GM18951 (cell line): ENCODE measurements around the gene NPFFR2.

Source experiments
- POLR2A ChIP-seq: IDR thresholded peaks from 4 replicates; pipeline ENCODE4 v1.6.1; 2011; ENCODE audit warnings: mild to moderate bottlenecking; ENCODE audit not compliant: insufficient read length, insufficient read depth; ENCODE audit errors: extremely low read depth
- in situ Hi-C: fragments of 300-500 bp; cut with MboI; formaldehyde crosslinking; loops from one replicate; pipeline ENCODE4 v1.12.0; 2022; ENCODE audit warnings: low sequenced_read_pairs, mixed read lengths, inconsistent platforms; ENCODE audit not compliant: unreplicated experiment

The NPFFR2 gene

GRCh38 chr4:72031868-72032608 is at the start of gene NPFFR2:
NPFFR2 (plus strand) TSS chr4:72032000; CDS start chr4:72128592, 96,592 bp downstream.
- in situ Hi-C loops, result no loop called here
- no peak for TF ChIP-seq POLR2A

GRCh38 chr4:71992571-71993312 is 39.1 kb upstream of the NPFFR2 start:
- TF ChIP-seq POLR2A, result no peak
- in situ Hi-C loops, result no loop called here

GRCh38 chr4:71994559-71994958 is 37.2 kb upstream of the NPFFR2 start:
- TF ChIP-seq POLR2A, result no peak
- in situ Hi-C loops, result no loop called here

- no peak for TF ChIP-seq POLR2A
- in situ Hi-C loops, result no loop called here
These were observed 36.5 kb upstream of the NPFFR2 start for GRCh38 chr4:71995297-71995696.

DNA sequence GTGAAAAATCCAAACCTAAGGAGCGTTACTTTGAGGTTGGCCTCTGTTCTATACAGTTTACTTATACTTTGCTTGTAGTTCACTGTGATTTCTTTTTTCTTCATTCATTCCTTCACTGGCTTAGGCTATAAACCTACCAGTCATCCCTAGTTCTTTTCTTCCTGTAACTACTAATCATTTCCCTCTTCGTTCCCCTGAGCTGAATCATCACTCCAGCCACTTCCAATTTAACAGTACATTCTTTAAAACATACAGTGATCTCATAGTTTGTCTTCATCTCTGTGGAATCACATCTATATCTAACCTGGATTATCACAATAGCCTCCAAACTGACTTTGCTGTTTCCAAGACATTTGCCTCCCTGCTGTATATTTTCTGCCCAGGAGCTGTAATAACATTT is 25.2 kb upstream of the NPFFR2 start:
- in situ Hi-C loops, result no loop called here
- TF ChIP-seq POLR2A, result no peak

DNA sequence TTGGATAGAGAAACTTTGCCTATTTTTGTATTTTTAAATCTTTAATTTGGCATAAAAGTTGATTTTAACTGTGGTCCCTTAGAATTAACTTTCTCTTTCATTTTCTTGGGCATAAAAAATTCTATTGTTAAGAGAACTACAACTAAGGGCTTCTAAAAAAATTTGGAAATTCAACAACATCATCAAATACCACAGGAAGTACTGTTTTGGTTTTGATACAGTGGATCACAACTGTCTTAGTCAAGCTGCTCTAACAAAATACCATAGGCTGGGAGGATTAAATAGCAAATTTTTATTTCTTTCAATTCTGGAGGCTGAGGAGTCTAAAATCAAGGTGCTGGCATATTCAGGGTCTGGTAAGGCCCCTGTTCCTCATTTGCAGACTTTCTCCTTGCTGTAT is 19.9 kb upstream of the NPFFR2 start:
- no peak for TF ChIP-seq POLR2A
- in situ Hi-C loops, result no loop called here

- no peak for TF ChIP-seq POLR2A
- in situ Hi-C loops, result no loop called here
These were observed 15.8 kb upstream of the NPFFR2 start for GRCh38 chr4:72016011-72016410.

DNA sequence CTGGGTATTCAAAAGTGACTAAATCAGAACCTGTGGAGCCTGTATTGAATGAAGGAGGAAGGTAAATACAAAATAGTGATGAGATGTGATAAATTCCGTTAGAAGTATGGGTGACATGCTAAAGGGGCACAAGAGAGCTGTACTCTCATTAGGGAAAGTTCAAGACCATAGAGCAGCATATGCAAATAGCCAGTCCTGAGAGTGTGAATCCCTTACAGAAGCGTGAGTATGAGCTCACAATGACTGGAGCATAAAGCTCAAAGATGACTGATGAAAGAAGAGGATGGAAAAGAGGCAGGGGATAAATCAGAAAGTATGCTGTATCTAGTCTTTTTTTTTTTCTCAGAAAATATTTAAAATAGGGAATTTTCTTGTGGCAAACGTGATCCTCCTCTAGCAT is 12.1 kb upstream of the NPFFR2 start:
- in situ Hi-C loops, result no loop called here
- TF ChIP-seq POLR2A, result no peak

GRCh38 chr4:72022553-72022952 is 9.2 kb upstream of the NPFFR2 start:
- in situ Hi-C loops, result no loop called here
- no peak for TF ChIP-seq POLR2A

DNA sequence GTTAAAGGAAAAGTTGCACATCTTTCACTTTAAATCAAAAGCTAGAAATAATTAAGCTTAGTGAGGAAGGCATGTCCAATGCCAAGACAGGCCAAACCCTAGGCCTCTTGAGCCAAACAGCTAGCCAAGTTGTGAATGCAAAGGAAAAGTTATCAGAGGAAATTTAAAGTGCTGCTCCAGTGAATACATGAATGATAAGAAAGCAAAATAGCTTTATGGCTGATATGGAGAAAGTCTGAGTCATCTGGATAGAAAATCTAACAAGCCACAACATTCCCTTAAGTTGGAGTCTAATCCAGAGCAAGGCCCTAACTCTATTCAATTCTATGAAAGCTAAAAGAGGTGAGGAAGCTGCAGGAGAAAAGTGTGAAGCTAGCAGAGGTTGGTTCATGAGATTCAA is 23.8 kb downstream of the NPFFR2 start:
- in situ Hi-C loops, result no loop called here
- no peak for TF ChIP-seq POLR2A

DNA sequence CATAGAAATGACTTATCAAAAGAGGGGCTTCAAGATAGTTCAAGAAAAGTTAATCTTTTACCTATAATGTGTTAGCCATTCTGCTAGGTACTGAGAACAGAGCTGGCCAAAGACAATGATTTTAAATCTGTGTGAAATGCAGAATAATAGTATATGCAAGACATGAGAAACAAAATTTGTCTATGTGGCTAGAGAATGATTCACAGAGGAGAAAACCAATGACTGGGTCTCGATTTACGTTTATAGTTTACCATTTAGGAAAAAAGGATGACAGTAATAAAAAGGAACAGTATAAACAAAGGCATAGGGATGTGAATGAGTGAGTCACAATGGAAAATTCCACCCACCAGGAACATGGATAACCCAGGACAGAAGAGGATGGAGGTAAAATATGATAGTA is 31.9 kb downstream of the NPFFR2 start:
- in situ Hi-C loops, result no loop called here
- no peak for TF ChIP-seq POLR2A

DNA sequence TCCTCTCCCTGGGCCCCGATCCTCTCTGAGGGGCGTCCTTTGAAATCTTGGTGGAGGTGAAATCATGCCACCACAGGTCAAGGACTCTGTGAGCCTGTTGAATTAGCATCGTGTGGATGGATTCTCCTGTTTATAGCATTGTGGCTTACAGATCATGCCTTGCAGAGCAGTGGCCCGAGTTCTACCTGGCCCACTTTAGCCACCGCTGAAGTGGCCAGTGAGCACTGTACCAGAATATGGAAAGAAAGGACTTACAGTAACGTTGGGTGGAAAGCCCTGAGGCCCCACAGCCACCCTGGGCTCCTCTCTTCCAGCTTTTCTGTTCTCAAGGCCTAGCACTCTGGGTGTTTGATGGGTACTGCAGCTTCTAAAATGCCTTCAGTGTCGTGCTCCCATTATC is 35.3 kb downstream of the NPFFR2 start:
- in situ Hi-C loops, result no loop called here
- TF ChIP-seq POLR2A, result no peak

DNA sequence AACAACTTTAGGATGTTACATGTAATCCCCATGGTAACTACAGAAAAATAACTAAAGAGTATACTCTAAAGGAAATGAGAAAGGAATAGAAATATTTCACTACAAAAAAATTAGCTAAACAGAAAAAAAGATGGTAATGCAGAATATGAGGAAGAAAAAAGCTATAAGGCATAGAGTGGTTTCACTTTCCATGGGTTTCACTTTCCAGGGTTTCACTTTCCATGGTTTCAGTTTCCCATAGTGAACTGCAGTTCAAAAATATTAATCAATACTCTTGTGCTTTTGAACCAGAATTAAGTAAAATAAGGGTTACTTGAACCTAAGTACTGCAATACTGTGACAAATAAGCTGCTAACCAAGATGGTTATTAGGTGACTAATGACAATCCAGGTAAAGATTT is 42.0 kb downstream of the NPFFR2 start:
- in situ Hi-C loops, result no loop called here
- TF ChIP-seq POLR2A, result no peak

- in situ Hi-C loops, result no loop called here
These were observed 44.8 kb downstream of the NPFFR2 start for GRCh38 chr4:72076562-72076961.

More at GRCh38 chr4:72076562-72076961, 44.8 kb downstream of the NPFFR2 start:
- no peak for TF ChIP-seq POLR2A
